ENCODE data around the gene HSPB8. TPM values are rescaled to one million over a fixed set of nuclear protein-coding genes. Genes with fewer than 3 reads are reported as not detected.

HSPB8 gene
- polyA plus RNA-seq, 2 of the 4 experiments (the other 2 are of a cell fraction): 7.8 to 9.6 TPM

GRCh38 chr12:119147847-119148448 is 30.8 kb upstream of the HSPB8 start:
- ATAC-seq: no peak
- Histone ChIP-seq H3K4me3 (no peak overlapping the region), H3K9me3 (0 out of 3 replicates have a peak, but pooled peaks cover 5% of the 10 kb centered on the region), H3K27ac (no peak overlapping the region), H3K4me1 (no peaks in the 10 kb centered on the region), H3K4me2 (no peak overlapping the region)
- POLR2A ChIA-PET: no interaction called here
- no peak for DNase-seq (ENCODE audit: low read depth in 1 of 2, low spot score in 1 of 2)
- no peak for FAIRE-seq
- TF ChIP-seq POLR2A (IDR thresholded peaks at IDR 0.05; ENCODE audit: low read length) (no peak), MAFK (IDR thresholded peaks at IDR 0.05; ENCODE audit: partially characterized antibody) (no peak), USF2 (IDR thresholded peaks at IDR 0.05) (no peak), TP53 (CRISPR knock-in tag; IDR thresholded peaks at IDR 0.05) (no peak), FOSB (CRISPR knock-in tag; IDR thresholded peaks at IDR 0.05) (no peak), ESRRA (IDR thresholded peaks at IDR 0.05; ENCODE audit: borderline replicate concordance, low read length) (no peak), POLR2AphosphoS2 (conservative IDR thresholded peaks at IDR 0.05; ENCODE audit: low read length) (no peak), RAD21 (conservative IDR thresholded peaks at IDR 0.05 in 1 of 2, IDR thresholded peaks at IDR 0.05 in 1 of 2) (no peak), RNF2 (IDR thresholded peaks at IDR 0.05; ENCODE audit: borderline replicate concordance, low read depth) (no peak), CEBPB (IDR thresholded peaks at IDR 0.05) (no peak), KDM5A (IDR thresholded peaks at IDR 0.05) (no peak), ZSCAN20 (CRISPR knock-in tag; IDR thresholded peaks at IDR 0.05) (no peak), CHD2 (IDR thresholded peaks at IDR 0.05; ENCODE audit: low read length, partially characterized antibody) (no peak), ZNF302 (CRISPR knock-in tag; IDR thresholded peaks at IDR 0.05) (no peak), PBX3 (IDR thresholded peaks at IDR 0.05) (no peak), NR3C1 (IDR thresholded peaks at IDR 0.05) (no peak), REST (IDR thresholded peaks at IDR 0.05) (no peak), MYC (IDR thresholded peaks at IDR 0.05; ENCODE audit: borderline replicate concordance, low read length) (no peak)
- CTCF ChIA-PET: no interaction called here
- WGBS (ENCODE audit: missing lambda C conversion rate): 3% methylated on average over 2 of the region's 2 CpGs

- Histone ChIP-seq H3K4me1 (no peaks in the 10 kb centered on the region), H3K4me2 (no peak overlapping the region), H3K9me3 (0 out of 3 replicates have a peak, but pooled peaks cover 5% of the 10 kb centered on the region), H3K27ac (no peak overlapping the region), H3K4me3 (no peak overlapping the region)
- no peak for ATAC-seq
- POLR2A ChIA-PET: no interaction called here
- no peak for DNase-seq (ENCODE audit: low read depth in 1 of 2, low spot score in 1 of 2)
- no peak for FAIRE-seq
- WGBS (ENCODE audit: missing lambda C conversion rate): 33% methylated on average over 7 of the region's 7 CpGs
- CTCF ChIA-PET: no interaction called here
- TF ChIP-seq HES2 (IDR thresholded peaks at IDR 0.05) (no peak), GATA3 (IDR thresholded peaks at IDR 0.05; ENCODE audit: borderline replicate concordance) (no peak), HOXA7 (CRISPR knock-in tag; IDR thresholded peaks at IDR 0.05) (no peak), POLR2AphosphoS2 (conservative IDR thresholded peaks at IDR 0.05; ENCODE audit: low read length) (no peak), HOXB5 (CRISPR knock-in tag; IDR thresholded peaks at IDR 0.05) (no peak), PBX3 (IDR thresholded peaks at IDR 0.05) (no peak), EP300 (IDR thresholded peaks at IDR 0.05) (no peak), ESRRA (IDR thresholded peaks at IDR 0.05; ENCODE audit: borderline replicate concordance, low read length) (no peak), ZC3H11A (IDR thresholded peaks at IDR 0.05) (no peak), NR3C1 (IDR thresholded peaks at IDR 0.05) (no peak), ZNF302 (CRISPR knock-in tag; IDR thresholded peaks at IDR 0.05) (no peak), CBX2 (IDR thresholded peaks at IDR 0.05; ENCODE audit: borderline replicate concordance, low read depth) (no peak), HEYL (CRISPR knock-in tag; IDR thresholded peaks at IDR 0.05) (no peak), ZFP36 (IDR thresholded peaks at IDR 0.05; ENCODE audit: borderline replicate concordance, partially characterized antibody) (no peak), KDM5A (IDR thresholded peaks at IDR 0.05) (no peak), FOSB (CRISPR knock-in tag; IDR thresholded peaks at IDR 0.05) (no peak)
Measured at GRCh38 chr12:119149270-119149669, 29.5 kb upstream of the HSPB8 start.

Measured in A549 (cell line).